Measurements from ENCODE around the gene NCF4.

The NCF4 gene

DNA sequence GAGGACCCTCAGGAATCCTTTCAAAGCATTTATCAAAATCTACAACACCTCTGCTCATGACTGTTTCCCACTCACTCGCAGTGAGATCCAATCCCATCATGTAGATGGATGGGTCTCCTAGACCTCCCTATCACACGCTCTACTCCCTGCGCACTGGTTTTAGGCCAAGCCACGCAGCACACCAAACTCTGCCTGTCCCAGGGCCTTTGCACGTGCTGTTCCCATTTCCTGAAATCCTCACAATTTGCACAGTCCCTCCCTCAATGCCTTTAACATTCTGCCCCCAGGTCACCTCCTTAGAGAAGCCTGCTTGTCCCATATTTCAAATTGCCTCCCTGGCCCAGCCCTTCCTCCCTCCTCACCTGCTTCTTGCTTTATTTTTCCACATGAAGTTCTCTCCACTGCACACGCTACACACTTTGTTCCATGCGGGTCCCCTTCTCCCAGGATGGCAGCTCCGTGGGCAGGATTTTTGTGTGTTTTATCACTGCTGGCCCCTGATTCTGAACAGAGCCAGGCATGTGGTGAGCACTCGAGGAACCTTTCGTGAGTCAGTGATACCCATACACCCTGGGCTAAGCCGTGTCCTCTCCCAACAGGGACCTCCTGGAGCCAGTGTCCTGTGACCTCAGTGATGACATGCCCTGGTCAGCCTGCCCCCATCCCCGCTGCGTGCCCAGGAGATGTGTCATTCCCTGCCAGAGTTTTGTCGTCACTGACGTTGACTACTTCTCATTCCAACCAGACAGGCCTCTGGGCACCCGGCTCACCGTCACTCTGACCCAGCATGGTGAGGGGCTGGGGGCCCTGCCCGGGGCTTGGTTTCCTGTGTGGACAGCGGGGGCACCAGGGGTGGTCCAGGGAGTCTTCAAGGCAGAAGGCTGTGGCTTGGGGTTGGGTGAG lies 64.8 kb downstream of the NCF4 start:
- in situ Hi-C loops (cut with MboI; ENCODE audit: low sequenced_read_pairs, unreplicated experiment): no loop called here
- peak; percentile 24 for DNase-seq (ENCODE audit: low spot score)
- no peak for TF ChIP-seq CTCF (IDR thresholded peaks at IDR 0.05; ENCODE audit: borderline replicate concordance, control extremely low read depth, extremely low read depth, insufficient read depth, missing control alignments)

DNA sequence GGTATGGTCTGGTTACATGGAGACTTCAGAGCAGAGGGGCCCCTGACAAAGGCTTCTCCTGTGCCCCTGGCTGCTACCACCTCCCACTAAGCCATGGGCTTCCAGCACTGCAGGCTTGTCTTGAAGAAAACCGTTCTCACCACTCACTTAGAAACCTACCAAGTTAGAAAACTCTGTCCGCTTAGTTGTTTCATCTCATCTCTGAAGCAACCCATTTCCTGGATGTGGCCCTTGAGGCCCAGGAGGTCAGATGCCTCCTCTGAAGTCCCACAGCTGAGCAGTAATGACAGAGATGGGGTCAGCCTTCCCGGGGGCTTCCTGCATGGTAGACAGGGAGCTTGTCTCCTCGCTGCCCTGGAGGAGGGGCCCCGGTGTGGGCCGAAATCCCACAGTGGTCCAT lies 65.5 kb downstream of the NCF4 start:
- DNase-seq (ENCODE audit: low spot score): no peak
- no peak for TF ChIP-seq CTCF (IDR thresholded peaks at IDR 0.05; ENCODE audit: borderline replicate concordance, control extremely low read depth, extremely low read depth, insufficient read depth, missing control alignments)
- in situ Hi-C loops (cut with MboI; ENCODE audit: low sequenced_read_pairs, unreplicated experiment): no loop called here

DNA sequence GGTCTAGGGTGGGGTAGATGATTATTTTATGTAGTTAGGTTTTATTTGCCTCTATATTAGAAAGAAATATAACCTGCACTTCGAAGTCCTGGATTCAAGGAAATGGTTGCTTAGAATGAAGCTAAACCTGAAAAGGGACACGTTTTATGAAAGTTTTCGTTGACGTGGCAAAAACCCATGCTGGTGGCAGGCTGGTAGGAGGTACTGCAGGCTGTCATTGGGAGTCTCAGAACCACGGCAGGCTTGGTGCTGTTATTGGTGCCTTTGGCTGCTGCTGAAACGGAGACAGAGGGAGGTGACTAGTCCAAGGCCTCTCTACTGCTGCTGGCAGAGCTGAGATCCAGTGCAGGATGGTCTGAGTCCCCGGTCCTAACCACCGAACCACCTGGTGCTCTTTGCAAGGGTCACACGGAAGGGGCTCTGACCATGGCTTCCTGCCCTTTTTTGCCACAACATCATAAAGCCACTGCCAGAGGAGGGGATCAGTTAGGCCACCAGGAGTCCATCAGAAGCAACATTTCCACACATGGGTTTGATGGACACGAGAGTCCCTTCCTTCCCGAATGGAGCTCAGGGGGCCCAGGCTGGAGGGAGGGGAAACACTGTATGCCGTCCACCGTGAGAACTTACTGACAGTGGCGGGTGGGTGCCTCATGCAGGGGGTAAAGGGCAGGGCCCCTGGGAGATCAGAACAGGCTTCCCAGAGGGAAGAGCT lies 66.1 kb downstream of the NCF4 start:
- TF ChIP-seq CTCF (IDR thresholded peaks at IDR 0.05; ENCODE audit: borderline replicate concordance, control extremely low read depth, extremely low read depth, insufficient read depth, missing control alignments): no peak
- DNase-seq (ENCODE audit: low spot score): no peak
- in situ Hi-C loops (cut with MboI; ENCODE audit: low sequenced_read_pairs, unreplicated experiment): no loop called here

Measured in GM13976 (cell line).